ENCODE data around the gene EGR4.

The EGR4 gene

DNA sequence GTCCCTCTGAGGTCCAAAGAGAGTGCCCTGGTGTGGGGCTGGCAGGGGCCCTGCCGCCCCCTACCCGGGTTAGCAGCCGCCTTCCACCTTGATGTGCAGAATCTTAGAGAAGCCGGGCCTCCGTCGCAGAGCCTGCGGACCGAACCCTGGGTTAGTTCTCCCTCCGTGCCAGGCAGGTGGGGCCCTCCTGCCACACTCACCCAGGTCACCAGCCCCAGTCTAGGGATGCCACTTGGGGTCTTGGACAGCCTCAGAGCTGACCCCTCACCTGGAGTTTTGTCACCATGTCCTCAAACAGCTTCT, 34.5 kb downstream of the EGR4 start:
- DNase-seq (ENCODE audit: insufficient read length, low spot score): no peak
- no peak for FAIRE-seq
- TF ChIP-seq, protein P1, sequence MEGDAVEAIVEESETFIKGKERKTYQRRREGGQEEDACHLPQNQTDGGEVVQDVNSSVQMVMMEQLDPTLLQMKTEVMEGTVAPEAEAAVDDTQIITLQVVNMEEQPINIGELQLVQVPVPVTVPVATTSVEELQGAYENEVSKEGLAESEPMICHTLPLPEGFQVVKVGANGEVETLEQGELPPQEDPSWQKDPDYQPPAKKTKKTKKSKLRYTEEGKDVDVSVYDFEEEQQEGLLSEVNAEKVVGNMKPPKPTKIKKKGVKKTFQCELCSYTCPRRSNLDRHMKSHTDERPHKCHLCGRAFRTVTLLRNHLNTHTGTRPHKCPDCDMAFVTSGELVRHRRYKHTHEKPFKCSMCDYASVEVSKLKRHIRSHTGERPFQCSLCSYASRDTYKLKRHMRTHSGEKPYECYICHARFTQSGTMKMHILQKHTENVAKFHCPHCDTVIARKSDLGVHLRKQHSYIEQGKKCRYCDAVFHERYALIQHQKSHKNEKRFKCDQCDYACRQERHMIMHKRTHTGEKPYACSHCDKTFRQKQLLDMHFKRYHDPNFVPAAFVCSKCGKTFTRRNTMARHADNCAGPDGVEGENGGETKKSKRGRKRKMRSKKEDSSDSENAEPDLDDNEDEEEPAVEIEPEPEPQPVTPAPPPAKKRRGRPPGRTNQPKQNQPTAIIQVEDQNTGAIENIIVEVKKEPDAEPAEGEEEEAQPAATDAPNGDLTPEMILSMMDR (IDR thresholded peaks at IDR 0.05; ENCODE audit: insufficient read depth, missing control alignments): no peak

DNA sequence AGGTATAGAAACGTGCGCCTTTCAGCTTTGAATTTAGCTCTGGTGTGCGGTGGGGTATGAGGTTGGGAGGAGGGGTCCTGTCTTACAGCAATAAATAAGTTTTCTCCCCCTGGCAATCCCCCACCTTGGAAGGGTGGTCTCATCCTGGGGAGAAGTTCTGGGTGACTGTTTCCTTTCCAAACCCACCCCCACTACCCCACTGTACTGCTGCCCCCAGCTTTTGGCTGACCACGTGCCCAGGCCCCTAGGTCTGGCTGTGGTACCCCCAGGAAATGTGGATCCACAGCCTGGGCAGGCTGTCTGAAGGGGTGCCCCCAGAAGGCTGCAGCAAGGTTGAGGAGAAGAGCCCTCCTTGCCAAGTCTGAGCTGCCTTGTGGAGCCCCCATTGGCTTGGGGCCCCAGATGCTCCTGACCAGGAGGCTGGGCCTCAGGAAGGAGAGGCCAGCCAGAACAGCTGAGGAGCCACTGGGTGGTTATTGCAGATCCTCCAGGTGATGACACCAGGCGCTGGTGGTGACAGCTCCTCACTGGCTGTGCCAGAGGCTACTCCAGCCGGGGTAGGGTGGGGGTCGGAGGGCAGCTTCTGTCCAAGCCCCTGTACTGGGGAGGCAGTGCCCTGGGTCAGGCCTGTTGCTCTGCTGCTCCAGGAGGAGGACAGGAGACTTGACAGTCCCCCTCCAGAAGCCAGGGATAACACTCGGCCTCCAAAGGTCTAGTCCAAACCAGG, 35.0 kb downstream of the EGR4 start:
- TF ChIP-seq, protein P1 (IDR thresholded peaks at IDR 0.05; ENCODE audit: insufficient read depth, missing control alignments): no peak
- FAIRE-seq (no peak), DNase-seq (ENCODE audit: insufficient read length, low spot score) (no peak)

DNA sequence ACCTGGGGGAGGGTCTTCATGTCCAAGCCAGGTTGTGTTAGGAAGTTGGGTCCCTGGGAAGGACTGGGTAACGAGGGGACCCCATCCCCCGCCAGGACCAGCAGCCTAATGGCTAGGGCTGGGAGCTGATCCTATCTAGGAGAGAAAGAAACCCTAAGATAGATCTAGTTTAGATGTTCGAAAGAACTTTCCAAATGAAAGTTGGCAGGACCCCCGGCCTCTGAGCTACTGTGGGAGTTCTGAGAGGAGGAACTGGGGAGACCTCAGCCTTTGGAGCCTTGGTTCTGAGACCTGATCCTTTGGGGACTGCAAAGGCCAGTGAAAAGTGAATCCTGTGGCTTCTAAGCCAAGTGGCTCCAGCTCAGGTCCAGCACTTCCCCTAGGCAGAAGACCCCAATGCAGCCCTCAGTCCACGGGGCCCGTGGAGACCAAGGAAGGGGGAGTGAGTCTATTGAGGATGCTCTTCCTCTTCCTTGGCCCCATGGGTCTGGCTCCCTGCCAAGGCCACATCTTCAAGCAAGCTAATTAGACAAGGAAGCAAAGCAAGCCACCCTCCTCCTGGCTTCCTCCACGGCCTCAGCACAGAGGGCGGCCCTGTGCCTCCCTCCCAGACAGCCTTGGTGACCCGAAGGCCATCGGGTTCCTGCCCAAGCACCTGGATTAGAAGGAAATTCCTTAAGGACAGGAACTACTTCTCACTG, 35.8 kb downstream of the EGR4 start:
- TF ChIP-seq, protein P1 (IDR thresholded peaks at IDR 0.05; ENCODE audit: insufficient read depth, missing control alignments): no peak
- DNase-seq (ENCODE audit: insufficient read length, low spot score) (no peak), FAIRE-seq (no peak)

DNA sequence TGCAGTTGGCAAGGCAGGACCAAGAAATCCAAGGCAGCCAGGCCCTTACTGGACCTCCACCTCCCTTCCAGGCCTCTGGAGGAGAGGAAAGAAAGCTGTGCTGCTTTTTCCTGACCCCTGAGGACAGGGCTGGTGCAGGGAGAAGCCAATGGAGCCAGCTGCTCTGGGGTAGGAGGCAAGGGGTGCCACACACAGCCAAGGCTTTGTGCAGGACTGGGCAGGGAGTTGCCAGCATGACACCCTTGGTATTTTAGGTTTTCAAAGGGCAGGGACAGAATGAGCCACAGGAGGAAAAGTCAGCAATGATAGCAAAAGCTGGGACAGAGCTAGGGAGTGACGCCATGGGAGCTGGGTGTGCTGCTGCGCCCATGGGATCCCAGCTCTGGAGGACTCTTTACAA, 36.3 kb downstream of the EGR4 start:
- no peak for FAIRE-seq
- TF ChIP-seq, protein P1 (IDR thresholded peaks at IDR 0.05; ENCODE audit: insufficient read depth, missing control alignments): no peak
- DNase-seq (ENCODE audit: insufficient read length, low spot score): no peak

DNA sequence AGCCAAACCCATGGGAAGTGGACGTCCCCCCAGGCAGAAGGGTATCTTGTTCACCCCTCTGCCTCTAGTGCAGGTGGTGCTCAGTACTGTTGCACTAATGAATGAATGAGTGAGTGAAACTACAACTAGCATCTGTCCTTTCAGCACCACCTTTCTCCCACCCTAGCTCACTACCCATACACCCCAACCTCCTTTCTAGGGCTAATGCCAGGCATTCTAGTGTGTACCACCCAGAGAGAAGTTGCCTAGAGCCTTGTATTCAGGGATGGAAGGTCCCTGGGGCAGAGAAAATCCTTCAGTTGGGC, 36.8 kb downstream of the EGR4 start:
- DNase-seq (ENCODE audit: insufficient read length, low spot score) (no peak), FAIRE-seq (no peak)
- TF ChIP-seq, protein P1 (IDR thresholded peaks at IDR 0.05; ENCODE audit: insufficient read depth, missing control alignments): no peak

DNA sequence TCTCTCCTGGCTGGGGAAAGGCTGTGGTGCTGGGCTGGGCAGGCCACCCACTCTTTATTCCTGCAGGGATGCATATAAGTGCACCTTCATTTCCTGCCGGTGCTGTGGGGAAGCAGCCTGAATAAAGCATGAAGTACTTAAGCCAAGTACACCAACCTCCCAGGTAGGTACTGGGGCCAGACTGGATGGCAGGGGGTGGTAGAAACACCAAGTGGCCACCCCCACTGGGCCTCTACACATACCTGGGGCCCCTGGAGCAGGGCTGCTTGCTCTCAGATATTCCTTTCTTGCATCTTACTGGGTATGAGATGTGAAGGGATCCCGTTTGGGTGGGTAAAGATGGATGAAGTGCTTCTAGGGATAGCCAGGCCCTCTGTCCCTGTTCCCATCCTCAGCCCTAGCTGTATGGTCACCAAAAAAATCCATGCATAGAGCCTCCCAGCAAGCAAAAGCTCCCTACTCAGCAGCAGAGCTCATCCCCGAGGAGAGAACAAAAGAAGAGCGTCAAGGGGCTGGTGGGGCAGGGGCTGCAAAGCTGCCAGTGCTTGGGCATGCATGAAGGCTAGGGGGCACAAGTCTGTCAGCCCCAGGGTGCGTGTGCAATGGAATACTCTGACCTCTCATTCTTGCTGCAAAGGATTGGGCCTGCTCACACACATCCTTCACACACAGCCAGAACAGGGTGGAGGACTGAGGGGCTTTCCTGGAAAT, 37.3 kb downstream of the EGR4 start:
- TF ChIP-seq, protein P1 (IDR thresholded peaks at IDR 0.05; ENCODE audit: insufficient read depth, missing control alignments): no peak
- FAIRE-seq: no peak

More for the DNA sequence above, 37.3 kb downstream of the EGR4 start:
- no peak for DNase-seq (ENCODE audit: insufficient read length, low spot score)
